Smooth muscle cell of the coronary artery (primary cell): Measurements from ENCODE around the gene PHF3. TPM values are rescaled to one million over a fixed set of nuclear protein-coding genes. Genes with fewer than 3 reads are reported as not detected.

Experiments used
- total RNA-seq: library from RNA; depleted of rRNA; stranded (reverse); fragments of >200 nt; gene quantifications from 2 replicates; pipeline ENCODE4 v1.2.3, GENCODE V29; 2014; ENCODE audit warnings: low replicate concordance

Gene PHF3
- 36.8 and 50.7 TPM in 2 replicates for total RNA-seq

GRCh38 chr6:63635588-63636517 lies at the start of gene PHF3:
PHF3 (plus strand) TSS chr6:63635802; CDS start chr6:63646552, 10,750 bp downstream.

Other genes starting within 250 kb of the PHF3 start
- 25.5 and 34.1 TPM in 2 replicates for gene PTP4A1, start 63.3 kb upstream of the PHF3 start, total RNA-seq